ENCODE data around the gene RIMBP2.

GRCh38 chr12:130675791-130676190 is 40.3 kb downstream of the RIMBP2 start:
- TF ChIP-seq, protein P1, sequence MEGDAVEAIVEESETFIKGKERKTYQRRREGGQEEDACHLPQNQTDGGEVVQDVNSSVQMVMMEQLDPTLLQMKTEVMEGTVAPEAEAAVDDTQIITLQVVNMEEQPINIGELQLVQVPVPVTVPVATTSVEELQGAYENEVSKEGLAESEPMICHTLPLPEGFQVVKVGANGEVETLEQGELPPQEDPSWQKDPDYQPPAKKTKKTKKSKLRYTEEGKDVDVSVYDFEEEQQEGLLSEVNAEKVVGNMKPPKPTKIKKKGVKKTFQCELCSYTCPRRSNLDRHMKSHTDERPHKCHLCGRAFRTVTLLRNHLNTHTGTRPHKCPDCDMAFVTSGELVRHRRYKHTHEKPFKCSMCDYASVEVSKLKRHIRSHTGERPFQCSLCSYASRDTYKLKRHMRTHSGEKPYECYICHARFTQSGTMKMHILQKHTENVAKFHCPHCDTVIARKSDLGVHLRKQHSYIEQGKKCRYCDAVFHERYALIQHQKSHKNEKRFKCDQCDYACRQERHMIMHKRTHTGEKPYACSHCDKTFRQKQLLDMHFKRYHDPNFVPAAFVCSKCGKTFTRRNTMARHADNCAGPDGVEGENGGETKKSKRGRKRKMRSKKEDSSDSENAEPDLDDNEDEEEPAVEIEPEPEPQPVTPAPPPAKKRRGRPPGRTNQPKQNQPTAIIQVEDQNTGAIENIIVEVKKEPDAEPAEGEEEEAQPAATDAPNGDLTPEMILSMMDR (IDR thresholded peaks at IDR 0.05; ENCODE audit: insufficient read depth, low read length), result no peak
- TF ChIP-seq REST (IDR thresholded peaks at IDR 0.05; ENCODE audit: insufficient replicate concordance, low read depth), result no peak

Measured in HL-60 (cell line).